GM12878 (cell line): ENCODE measurements around the gene MTERF1. TPM values are rescaled to one million over a fixed set of nuclear protein-coding genes. Genes with fewer than 3 reads are reported as not detected.
A peak's percentile ranks its signal among the peaks of the same experiment; 100 is the strongest.

ENCODE experiments used
- ATAC-seq: fragments of 200-7000 bp; cut with Tn5 transposase; 3 replicates; pipeline ENCODE4 v1.9.1; 2020; ENCODE audit warnings: mild to moderate bottlenecking, moderate library complexity
- BruUV-seq: library from RNA; stranded (reverse); fragments of 400-500 nt; replicated peaks from 2 replicates; lab custom pipeline; 2021; lab: Mats Ljungman, UMichigan
- CTCF ChIA-PET: fragments of 300-600 bp; sonication (Branson Sonifier 250); formaldehyde crosslinking; extraction: SDS; loops from one replicate; lab custom pipeline; 2021; ENCODE audit warnings: inconsistent platforms; lab: Yijun Ruan, JAX
- POLR2A ChIA-PET: fragments of 350-600 bp; formaldehyde crosslinking; extraction: SDS; loops from one replicate; lab custom pipeline; 2021; ENCODE audit warnings: inconsistent platforms; lab: Charles Lee
- RAD21 ChIA-PET: fragments of 300-600 bp; sonication (Branson Sonifier 250); formaldehyde crosslinking; loops from one replicate; lab custom pipeline; 2023; ENCODE audit warnings: antibody characterized with exemption; ENCODE audit not compliant: unreplicated experiment; lab: Charles Lee
- SMC1A ChIA-PET: fragments of 300-600 bp; sonication (Branson Sonifier 250); formaldehyde crosslinking; loops from one replicate; lab custom pipeline; 2023; ENCODE audit not compliant: unreplicated experiment, uncharacterized antibody; lab: Charles Lee
- DNase-seq: peaks from one replicate; pipeline ENCODE4 v3.0.0-alpha.2; 2011; ENCODE audit warnings: low read depth, low spot score
- FAIRE-seq: peaks from 3 replicates; lab custom pipeline; 2011; peaks lifted over from hg19 to GRCh38; lab: Jason Lieb, UNC
- H2AFZ ChIP-seq: 2 replicates; pipeline ENCODE4 v1.6.0; 2011; ENCODE audit warnings: low read depth, low read length, control low read depth; ENCODE audit not compliant: control insufficient read depth
- H3K27ac ChIP-seq: 2 replicates; pipeline ENCODE4 v1.5.1; 2011; ENCODE audit warnings: control low read depth; ENCODE audit not compliant: control insufficient read depth, insufficient read depth
- H3K27me3 ChIP-seq, 2 experiments: replicated peaks in 1 of 2; 2 replicates each; pipeline versions ENCODE4 v1.6.0 to v1.6.1; 2011; ENCODE audit warnings: low read length in 1 of 2; ENCODE audit not compliant: control insufficient read depth in 2 of 2, insufficient read depth in 2 of 2
- H3K36me3 ChIP-seq, 2 experiments: 2 replicates each; pipeline ENCODE4 v1.5.1; 2011; ENCODE audit warnings: low read length in 1 of 2; ENCODE audit not compliant: control insufficient read depth in 2 of 2, insufficient read depth in 2 of 2
- H3K4me1 ChIP-seq: 2 replicates; pipeline ENCODE4 v1.6.1; 2011; ENCODE audit warnings: mild to moderate bottlenecking, low read length, moderate library complexity, mixed read lengths; ENCODE audit not compliant: control insufficient read depth, insufficient read depth
- H3K4me2 ChIP-seq: 2 replicates; pipeline ENCODE4 v1.6.0; 2011; ENCODE audit warnings: control low read depth; ENCODE audit not compliant: control insufficient read depth, insufficient read depth
- H3K4me3 ChIP-seq: fragments of 200-600 bp; sonication (generic); 2 replicates; pipeline ENCODE4 v1.5.1; 2016
- H3K79me2 ChIP-seq: 2 replicates; pipeline ENCODE4 v1.6.0; 2011; ENCODE audit warnings: low read length; ENCODE audit not compliant: control insufficient read depth, insufficient read depth
- H3K9ac ChIP-seq: 2 replicates; pipeline ENCODE4 v1.8.0; 2011; ENCODE audit warnings: low read length, control low read depth, mixed read lengths; ENCODE audit not compliant: control insufficient read depth, insufficient read depth
- H3K9me3 ChIP-seq: replicated peaks from 3 replicates; pipeline ENCODE4 v1.5.1; 2011; ENCODE audit warnings: mild to moderate bottlenecking, low read length; ENCODE audit not compliant: control insufficient read depth, insufficient read depth
- H4K20me1 ChIP-seq: 2 replicates; pipeline ENCODE4 v1.6.0; 2011; ENCODE audit not compliant: control insufficient read depth, insufficient read depth
- CBX3 ChIP-seq: fragments of 200-600 bp; sonication (generic); IDR thresholded peaks from 2 replicates; pipeline ENCODE4 v1.6.1; 2016; ENCODE audit warnings: low read depth, borderline replicate concordance
- EGR1 ChIP-seq, 2 experiments: IDR thresholded peaks; 1 replicate in 1 of 2; 2 replicates in 1 of 2; pipeline ENCODE4 v1.6.1; 2011 to 2012; ENCODE audit warnings: low read depth in 2 of 2, low read length in 2 of 2, borderline replicate concordance in 1 of 2, mild to moderate bottlenecking in 1 of 2, moderate library complexity in 1 of 2
- IKZF1 ChIP-seq: fragments of 450-650 bp; conservative IDR thresholded peaks from 2 replicates; pipeline ENCODE4 v1.6.1; 2017; ENCODE audit warnings: antibody characterized with exemption, mild to moderate bottlenecking
- JUNB ChIP-seq: IDR thresholded peaks from 2 replicates; pipeline ENCODE4 v1.6.1; 2016; ENCODE audit warnings: antibody characterized with exemption, mild to moderate bottlenecking
- KLF5 ChIP-seq: fragments of 450-650 bp; IDR thresholded peaks from 2 replicates; pipeline ENCODE4 v1.6.1; 2014; ENCODE audit warnings: mild to moderate bottlenecking; ENCODE audit not compliant: partially characterized antibody
- MEF2A ChIP-seq: IDR thresholded peaks from 2 replicates; pipeline ENCODE4 v1.6.1; 2011; ENCODE audit warnings: low read depth, mild to moderate bottlenecking, low read length, moderate library complexity; ENCODE audit not compliant: insufficient read depth
- MEF2B ChIP-seq: fragments of 450-650 bp; IDR thresholded peaks from 2 replicates; pipeline ENCODE4 v1.6.1; 2018; ENCODE audit warnings: mild to moderate bottlenecking, moderate library complexity; ENCODE audit not compliant: partially characterized antibody, poor library complexity, severe bottlenecking
- MLLT1 ChIP-seq: fragments of 450-650 bp; IDR thresholded peaks from 2 replicates; pipeline ENCODE4 v1.6.1; 2016; ENCODE audit warnings: mild to moderate bottlenecking
- NBN ChIP-seq: fragments of 450-650 bp; IDR thresholded peaks from 2 replicates; pipeline ENCODE4 v1.6.1; 2016
- NR2C1 ChIP-seq: fragments of 450-650 bp; IDR thresholded peaks from 2 replicates; pipeline ENCODE4 v1.6.1; 2017; ENCODE audit warnings: antibody characterized with exemption, mild to moderate bottlenecking, moderate library complexity
- RB1 ChIP-seq: fragments of 450-650 bp; formaldehyde crosslinking; IDR thresholded peaks from 2 replicates; pipeline ENCODE4 v1.6.1; 2017; ENCODE audit warnings: mild to moderate bottlenecking, borderline replicate concordance
- RELB ChIP-seq: fragments of 450-650 bp; IDR thresholded peaks from 2 replicates; pipeline ENCODE4 v1.6.1; 2017; ENCODE audit warnings: low read depth, mild to moderate bottlenecking, moderate library complexity
- RFX5 ChIP-seq: IDR thresholded peaks from 2 replicates; pipeline ENCODE4 v1.6.1; 2011; ENCODE audit warnings: low read depth, low read length, improper control_type of control experiment
- SMAD1 ChIP-seq: fragments of 450-650 bp; IDR thresholded peaks from 2 replicates; pipeline ENCODE4 v1.6.1; 2018; ENCODE audit warnings: mild to moderate bottlenecking, low read depth; ENCODE audit not compliant: partially characterized antibody
- STAT3 ChIP-seq: IDR thresholded peaks from 2 replicates; pipeline ENCODE4 v1.6.1; 2011; ENCODE audit warnings: low read depth, low read length, improper control_type of control experiment
- USF2 ChIP-seq: IDR thresholded peaks from 2 replicates; pipeline ENCODE4 v1.6.1; 2011; ENCODE audit warnings: low read depth, low read length, improper control_type of control experiment, borderline replicate concordance
- WGBS: methylation state at CpG from one replicate; pipeline ENCODE4 v1.1.6; 2016; ENCODE audit warnings: low lambda C conversion rate; ENCODE audit not compliant: insufficient replicate concordance, insufficient coverage; ENCODE audit errors: missing lambda C conversion rate; 5-methylcytosine and 5-hydroxymethylcytosine counted together
- in situ Hi-C: fragments of 300-500 bp; cut with MboI; formaldehyde crosslinking; loops from 9 replicates; pipeline ENCODE4 v1.14.3; 2018; ENCODE audit warnings: mixed read lengths
- intact Hi-C: fragments of 100-400 bp; cut with micrococcal nuclease; formaldehyde crosslinking; loops from one replicate; pipeline ENCODE4 v1.14.2; 2022; ENCODE audit not compliant: unreplicated experiment
- polyA plus RNA-seq, 11 experiments: library from polyadenylated mRNA; depleted of rRNA in 4 of 11; unstranded in 6 of 11; stranded (reverse) in 5 of 11; fragments of >200 nt; fragmentation: Nextera tagmentation in 4 of 11; fragmentation: Illumina TruSeq in 1 of 11; extraction: Ambion mirVana in 4 of 11; extraction: Trizol in 1 of 11; gene quantifications; 1 replicate in 1 of 11; 2 replicates in 10 of 11; pipeline versions ENCODE4 v1.2.1 to v1.2.3, GENCODE V29; 2011 to 2016; ENCODE audit warnings: inconsistent platforms in 2 of 11, missing spikeins in 2 of 11, low read depth in 1 of 11
- total RNA-seq, 4 experiments: library from RNA; depleted of rRNA in 3 of 4; stranded (reverse); fragments of >200 nt in 3 of 4; fragmentation: Illumina TruSeq in 1 of 4; extraction: Trizol in 1 of 4; gene quantifications; 2 replicates each; pipeline versions ENCODE4 v1.2.1 to v1.2.3, GENCODE V29; 2013 to 2021
- TF ChIP-seq, protein P1 (sequence below): fragments of 450-650 bp; IDR thresholded peaks from 2 replicates; pipeline ENCODE4 v1.6.1; 2016; ENCODE audit warnings: mild to moderate bottlenecking

The MTERF1 gene
- total and polyA plus RNA-seq, 10 of the 15 experiments (the other 5 are each of a cell fraction or from before 2014, with no cell fraction given), result 14.7 to 38.7 (median 28.0) TPM

DNA sequence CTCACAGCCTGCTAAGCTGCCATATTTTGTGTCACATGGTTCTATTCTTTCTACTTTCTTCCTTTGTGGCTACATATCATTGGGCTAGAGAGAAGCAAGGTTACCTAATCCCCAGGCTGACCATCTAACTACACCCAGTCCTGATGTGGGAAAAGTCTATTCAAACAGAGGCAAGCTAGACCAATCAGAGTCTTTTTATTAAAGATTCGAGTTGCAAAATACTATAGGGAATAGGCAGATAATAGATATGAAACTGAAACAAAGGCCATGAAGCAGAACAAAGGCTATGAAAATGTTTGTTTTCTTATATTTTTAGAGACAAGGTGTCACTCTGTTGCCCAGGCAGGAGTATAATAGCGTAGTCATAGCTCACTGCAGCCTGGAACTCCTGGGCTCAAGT, 36.7 kb downstream of the MTERF1 start (continued):
- TF ChIP-seq MLLT1 (no peak), NR2C1 (no peak), STAT3 (no peak), RB1 (no peak), SMAD1 (no peak), RFX5 (no peak), RELB (no peak), MEF2A (0 out of 2 replicates have a peak, but pooled peaks have one; percentile 40)
- TF ChIP-seq, protein P1, sequence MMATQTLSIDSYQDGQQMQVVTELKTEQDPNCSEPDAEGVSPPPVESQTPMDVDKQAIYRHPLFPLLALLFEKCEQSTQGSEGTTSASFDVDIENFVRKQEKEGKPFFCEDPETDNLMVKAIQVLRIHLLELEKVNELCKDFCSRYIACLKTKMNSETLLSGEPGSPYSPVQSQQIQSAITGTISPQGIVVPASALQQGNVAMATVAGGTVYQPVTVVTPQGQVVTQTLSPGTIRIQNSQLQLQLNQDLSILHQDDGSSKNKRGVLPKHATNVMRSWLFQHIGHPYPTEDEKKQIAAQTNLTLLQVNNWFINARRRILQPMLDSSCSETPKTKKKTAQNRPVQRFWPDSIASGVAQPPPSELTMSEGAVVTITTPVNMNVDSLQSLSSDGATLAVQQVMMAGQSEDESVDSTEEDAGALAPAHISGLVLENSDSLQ, result peak; percentile 40; the same call in 1 of the 2 replicates

- H3K4me1 ChIP-seq, result no peaks in the 10 kb centered on the region
- no peak for ATAC-seq
- intact Hi-C loops, result no loop called here
- no peak for FAIRE-seq
- H3K27me3 ChIP-seq, result no peaks in the 10 kb centered on the region
- H3K4me3 ChIP-seq, result no peak overlapping the region
- H3K9ac ChIP-seq, result no peak overlapping the region
- in situ Hi-C loops, result no loop called here
- ChIA-PET CTCF (interaction anchor here (1.0 to 1.1 kb wide), 2 partner anchors 8 to 14 kb away, joined by 3 to 4 read pairs; no protein-coding TSS in a partner anchor), RAD21 (no interaction called here), POLR2A (no interaction called here), SMC1A (no interaction called here)
- no peaks in the 10 kb centered on the region for H3K79me2 ChIP-seq
- no peak for DNase-seq
- no peaks in the 10 kb centered on the region for H4K20me1 ChIP-seq
- H3K27ac ChIP-seq, result no peak overlapping the region
- H3K36me3 ChIP-seq, result no peaks in the 10 kb centered on the region
- 90% methylated on average over 2 of the region's 2 CpGs for whole genome bisulfite sequencing
- H3K4me2 ChIP-seq, result no peak overlapping the region
- H2AFZ ChIP-seq, result no peak overlapping the region
- H3K9me3 ChIP-seq, result no peaks in the 10 kb centered on the region; the same call in 2 of the 3 replicates
- BruUV-seq, result no TSS peak
- TF ChIP-seq EGR1 (IDR thresholded peaks at IDR 0.05; ENCODE audit: borderline replicate concordance in 1 of 2, low read depth in 2 of 2, low read length in 2 of 2), result no peak
- no peak for TF ChIP-seq MEF2B
- TF ChIP-seq CBX3, result no peak
- TF ChIP-seq, protein P1, result no peak
- TF ChIP-seq NBN, result no peak
- no peak for TF ChIP-seq USF2
- no peak for TF ChIP-seq KLF5
- TF ChIP-seq IKZF1, result no peak
- TF ChIP-seq JUNB, result no peak
Measured at GRCh38 chr7:91838439-91838838, 42.1 kb downstream of the MTERF1 start.
